22Rv1 (cell line): ENCODE results near the gene ZBTB40.

Source experiments
- ZFX ChIP-seq: fragments of 450-650 bp; IDR thresholded peaks from 2 replicates; pipeline ENCODE4 v1.6.1; 2017; ENCODE audit warnings: antibody characterized with exemption, borderline replicate concordance
- TF ChIP-seq, protein P1 (sequence below): fragments of 450-650 bp; IDR thresholded peaks from 2 replicates; pipeline ENCODE4 v1.5.1; 2017; ENCODE audit warnings: mild to moderate bottlenecking

DNA sequence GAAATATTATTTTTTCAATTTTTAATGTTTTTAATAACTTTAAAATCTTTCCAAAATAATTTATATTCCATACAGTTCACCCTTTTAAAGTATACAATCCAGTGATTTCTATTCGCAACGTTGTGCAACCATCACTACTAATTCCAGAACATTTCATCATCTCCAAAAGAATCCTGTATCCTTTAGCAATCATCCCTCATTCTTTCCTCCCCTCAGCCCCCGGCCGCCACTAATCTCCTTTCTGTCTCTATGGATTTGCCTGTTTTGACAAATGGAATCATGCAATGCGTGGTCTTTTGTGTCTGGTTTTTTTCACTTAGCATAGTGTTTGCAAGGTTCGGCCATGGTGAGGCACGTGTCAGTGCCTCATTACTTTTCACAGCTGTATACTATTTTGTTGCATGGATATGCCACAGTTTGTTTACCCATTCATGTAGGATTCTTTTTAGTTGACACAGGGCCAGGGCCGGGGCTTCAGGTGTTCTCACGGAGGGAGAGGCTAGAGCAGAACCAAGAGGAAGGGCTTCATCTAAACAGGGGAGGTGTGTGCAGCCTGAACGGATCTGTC, 40.6 kb upstream of the ZBTB40 start:
- TF ChIP-seq, protein P1, sequence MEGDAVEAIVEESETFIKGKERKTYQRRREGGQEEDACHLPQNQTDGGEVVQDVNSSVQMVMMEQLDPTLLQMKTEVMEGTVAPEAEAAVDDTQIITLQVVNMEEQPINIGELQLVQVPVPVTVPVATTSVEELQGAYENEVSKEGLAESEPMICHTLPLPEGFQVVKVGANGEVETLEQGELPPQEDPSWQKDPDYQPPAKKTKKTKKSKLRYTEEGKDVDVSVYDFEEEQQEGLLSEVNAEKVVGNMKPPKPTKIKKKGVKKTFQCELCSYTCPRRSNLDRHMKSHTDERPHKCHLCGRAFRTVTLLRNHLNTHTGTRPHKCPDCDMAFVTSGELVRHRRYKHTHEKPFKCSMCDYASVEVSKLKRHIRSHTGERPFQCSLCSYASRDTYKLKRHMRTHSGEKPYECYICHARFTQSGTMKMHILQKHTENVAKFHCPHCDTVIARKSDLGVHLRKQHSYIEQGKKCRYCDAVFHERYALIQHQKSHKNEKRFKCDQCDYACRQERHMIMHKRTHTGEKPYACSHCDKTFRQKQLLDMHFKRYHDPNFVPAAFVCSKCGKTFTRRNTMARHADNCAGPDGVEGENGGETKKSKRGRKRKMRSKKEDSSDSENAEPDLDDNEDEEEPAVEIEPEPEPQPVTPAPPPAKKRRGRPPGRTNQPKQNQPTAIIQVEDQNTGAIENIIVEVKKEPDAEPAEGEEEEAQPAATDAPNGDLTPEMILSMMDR, result no peak
- TF ChIP-seq ZFX, result no peak
